Fibroblast of lung (primary cell): ENCODE measurements around the gene MORN1. TPM values are rescaled to one million over a fixed set of nuclear protein-coding genes. Genes with fewer than 3 reads are reported as not detected.

Experiments
- DNase-seq, 2 donors: peaks; one replicate each; pipeline versions ENCODE4 v3.0.0 to v3.0.0-alpha.2; 2010; ENCODE audit warnings: low read depth in 2 of 2
- H2AFZ ChIP-seq: 2 replicates; pipeline ENCODE4 v1.5.1; 2012; ENCODE audit warnings: low read length, control low read depth, inconsistent platforms
- H3K27ac ChIP-seq: 2 replicates; pipeline ENCODE4 v1.5.1; 2011; ENCODE audit warnings: low read length, control low read depth; ENCODE audit not compliant: insufficient read depth
- H3K27me3 ChIP-seq: 2 replicates; pipeline ENCODE4 v1.5.1; 2011; ENCODE audit warnings: mild to moderate bottlenecking, low read length; ENCODE audit not compliant: control insufficient read depth, insufficient read depth
- H3K36me3 ChIP-seq: 2 replicates; pipeline ENCODE4 v1.5.1; 2011; ENCODE audit warnings: low read length; ENCODE audit not compliant: control insufficient read depth, insufficient read depth
- H3K4me1 ChIP-seq: 2 replicates; pipeline ENCODE4 v1.5.1; 2011; ENCODE audit warnings: low read length; ENCODE audit not compliant: control insufficient read depth, insufficient read depth; ENCODE audit errors: extremely low read depth
- H3K4me2 ChIP-seq: 2 replicates; pipeline ENCODE4 v1.5.1; 2011; ENCODE audit warnings: low read length, control low read depth; ENCODE audit not compliant: insufficient read depth; ENCODE audit errors: extremely low read depth
- H3K4me3 ChIP-seq, 4 experiments: fragments of 200-600 bp in 1 of 4; sonication (generic) in 1 of 4; replicated peaks in 1 of 4; 2 replicates each; pipeline ENCODE4 v1.5.1; 2011 to 2016; ENCODE audit warnings: low read length in 4 of 4, low read depth in 3 of 4, mild to moderate bottlenecking in 3 of 4, control low read depth in 2 of 4, inconsistent platforms in 1 of 4, mixed read lengths in 1 of 4; ENCODE audit not compliant: insufficient read depth in 1 of 4; ENCODE audit errors: control extremely low read depth in 1 of 4
- H3K79me2 ChIP-seq: 2 replicates; pipeline ENCODE4 v1.5.1; 2012; ENCODE audit warnings: mild to moderate bottlenecking, low read length, inconsistent platforms; ENCODE audit not compliant: control insufficient read depth, insufficient read depth
- H3K9ac ChIP-seq: 2 replicates; pipeline ENCODE4 v1.5.1; 2011; ENCODE audit warnings: mild to moderate bottlenecking, low read length, control low read depth; ENCODE audit not compliant: insufficient read depth
- H3K9me3 ChIP-seq: 2 replicates; pipeline ENCODE4 v1.5.1; 2012; ENCODE audit warnings: low read depth, low read length; ENCODE audit not compliant: control insufficient read depth, insufficient read depth
- H4K20me1 ChIP-seq: 2 replicates; pipeline ENCODE4 v1.5.1; 2011; ENCODE audit warnings: low read length; ENCODE audit not compliant: control insufficient read depth, insufficient read depth; ENCODE audit errors: extremely low read depth
- EZH2 ChIP-seq: IDR thresholded peaks from 2 replicates; pipeline ENCODE4 v1.5.1; 2012; ENCODE audit warnings: low read length, control low read depth, mild to moderate bottlenecking; ENCODE audit errors: missing control alignments
- polyA plus RNA-seq, 2 donors: library from polyadenylated mRNA; depleted of rRNA in 1 of 2; stranded (reverse) in 1 of 2; unstranded in 1 of 2; fragments of >200 nt; gene quantifications; 2 replicates each; pipeline ENCODE4 v1.2.1, GENCODE V29; 2011 to 2012; ENCODE audit warnings: missing spikeins in 1 of 2
- total RNA-seq: library from RNA; depleted of rRNA; stranded (reverse); fragments of >200 nt; gene quantifications from 2 replicates; pipeline ENCODE4 v1.2.1, GENCODE V29; 2014
- TF ChIP-seq, protein P1 (sequence below), 2 donors: IDR thresholded peaks in 1 of 2; conservative IDR thresholded peaks in 1 of 2; 1 replicate in 1 of 2; 2 replicates in 1 of 2; pipeline ENCODE4 v1.5.1; 2011 to 2012; ENCODE audit warnings: low read length in 2 of 2, control low read depth in 1 of 2, inconsistent platforms in 1 of 2, low read depth in 1 of 2, mild to moderate bottlenecking in 1 of 2

MORN1 gene
- total and polyA plus RNA-seq, 2 donors (not counting 1 experiment from before 2014, with no cell fraction given): 3.5 to 10.6 TPM

GRCh38 chr1:2436876-2437275, 45.5 kb upstream of the MORN1 start:
- Histone ChIP-seq H3K36me3 (no peaks in the 10 kb centered on the region), H3K9ac (no peak overlapping the region), H3K27ac (no peak overlapping the region), H3K79me2 (no peaks in the 10 kb centered on the region), H3K4me1 (no peaks in the 10 kb centered on the region), H3K4me3 (no peak overlapping the region), H3K4me2 (no peak overlapping the region), H4K20me1 (no peaks in the 10 kb centered on the region), H3K9me3 (no peaks in the 10 kb centered on the region), H2AFZ (no peak overlapping the region), H3K27me3 (peaks cover 2% of the 10 kb centered on the region)
- DNase-seq: no peak
- TF ChIP-seq, protein P1, sequence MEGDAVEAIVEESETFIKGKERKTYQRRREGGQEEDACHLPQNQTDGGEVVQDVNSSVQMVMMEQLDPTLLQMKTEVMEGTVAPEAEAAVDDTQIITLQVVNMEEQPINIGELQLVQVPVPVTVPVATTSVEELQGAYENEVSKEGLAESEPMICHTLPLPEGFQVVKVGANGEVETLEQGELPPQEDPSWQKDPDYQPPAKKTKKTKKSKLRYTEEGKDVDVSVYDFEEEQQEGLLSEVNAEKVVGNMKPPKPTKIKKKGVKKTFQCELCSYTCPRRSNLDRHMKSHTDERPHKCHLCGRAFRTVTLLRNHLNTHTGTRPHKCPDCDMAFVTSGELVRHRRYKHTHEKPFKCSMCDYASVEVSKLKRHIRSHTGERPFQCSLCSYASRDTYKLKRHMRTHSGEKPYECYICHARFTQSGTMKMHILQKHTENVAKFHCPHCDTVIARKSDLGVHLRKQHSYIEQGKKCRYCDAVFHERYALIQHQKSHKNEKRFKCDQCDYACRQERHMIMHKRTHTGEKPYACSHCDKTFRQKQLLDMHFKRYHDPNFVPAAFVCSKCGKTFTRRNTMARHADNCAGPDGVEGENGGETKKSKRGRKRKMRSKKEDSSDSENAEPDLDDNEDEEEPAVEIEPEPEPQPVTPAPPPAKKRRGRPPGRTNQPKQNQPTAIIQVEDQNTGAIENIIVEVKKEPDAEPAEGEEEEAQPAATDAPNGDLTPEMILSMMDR (conservative IDR thresholded peaks at IDR 0.05 in 1 of 2, IDR thresholded peaks at IDR 0.05 in 1 of 2; ENCODE audit: low read depth in 1 of 2, low read length in 2 of 2): no peak
- no peak for TF ChIP-seq EZH2

- Histone ChIP-seq H3K9ac (no peak overlapping the region), H2AFZ (no peak overlapping the region), H3K36me3 (no peaks in the 10 kb centered on the region), H3K9me3 (no peaks in the 10 kb centered on the region), H3K27me3 (no peaks in the 10 kb centered on the region), H3K4me2 (no peak overlapping the region), H3K27ac (no peak overlapping the region), H3K4me3 (no peak overlapping the region), H3K79me2 (no peaks in the 10 kb centered on the region), H3K4me1 (no peaks in the 10 kb centered on the region), H4K20me1 (no peaks in the 10 kb centered on the region)
- DNase-seq: no peak
- no peak for TF ChIP-seq EZH2
- TF ChIP-seq, protein P1 (conservative IDR thresholded peaks at IDR 0.05 in 1 of 2, IDR thresholded peaks at IDR 0.05 in 1 of 2; ENCODE audit: low read depth in 1 of 2, low read length in 2 of 2): no peak
Measured at GRCh38 chr1:2435746-2436355, 44.5 kb upstream of the MORN1 start.

- Histone ChIP-seq H4K20me1 (no peaks in the 10 kb centered on the region), H3K79me2 (no peaks in the 10 kb centered on the region), H3K36me3 (no peaks in the 10 kb centered on the region), H3K4me2 (no peak overlapping the region), H3K9me3 (no peaks in the 10 kb centered on the region), H3K4me3 (no peak overlapping the region), H3K9ac (no peak overlapping the region), H3K27ac (no peak overlapping the region), H3K27me3 (no peaks in the 10 kb centered on the region), H2AFZ (no peak overlapping the region), H3K4me1 (no peaks in the 10 kb centered on the region)
- no peak for TF ChIP-seq EZH2
- TF ChIP-seq, protein P1 (conservative IDR thresholded peaks at IDR 0.05 in 1 of 2, IDR thresholded peaks at IDR 0.05 in 1 of 2; ENCODE audit: low read depth in 1 of 2, low read length in 2 of 2): no peak
- no peak for DNase-seq
Measured at GRCh38 chr1:2435091-2435490, 43.7 kb upstream of the MORN1 start.
